Stimulated activated CD8-positive, alpha-beta memory T cell treated with anti-CD3 and anti-CD28 coated beads, Interleukin-12 subunit alpha, Interleukin-12 subunit beta, amount 100 ng/mL, for 24 hours (primary cell): ENCODE measurements around the gene ZNF195.
"Not testable (repeated sequence)": the region's sequence is repeated elsewhere in the genome, so short reads cannot be mapped to it uniquely, and the experiment has no call there.

Experiments used
- DNase-seq: peaks from one replicate; pipeline ENCODE4 v3.0.0-alpha.2; 2020; ENCODE audit errors: extremely low read depth

Gene ZNF195

DNA sequence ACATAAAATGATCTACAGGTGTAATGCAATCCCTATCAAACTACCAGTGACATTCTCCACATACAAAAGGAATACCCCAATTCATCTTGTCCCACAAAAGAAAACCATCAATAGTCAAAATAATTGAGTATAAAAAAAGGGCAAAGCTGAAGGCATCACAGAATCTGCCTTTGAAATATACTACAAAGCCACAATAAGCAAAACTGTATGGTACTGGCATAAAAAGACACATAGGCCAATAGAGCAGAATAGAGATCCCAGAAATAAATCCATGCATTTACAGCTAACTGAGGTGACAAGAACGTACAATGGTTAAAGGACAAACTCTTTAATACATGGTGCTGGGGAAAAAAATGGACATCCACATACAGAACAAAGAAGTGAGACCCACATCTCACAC, 31.8 kb downstream of the ZNF195 start:
- DNase-seq: no peak

DNA sequence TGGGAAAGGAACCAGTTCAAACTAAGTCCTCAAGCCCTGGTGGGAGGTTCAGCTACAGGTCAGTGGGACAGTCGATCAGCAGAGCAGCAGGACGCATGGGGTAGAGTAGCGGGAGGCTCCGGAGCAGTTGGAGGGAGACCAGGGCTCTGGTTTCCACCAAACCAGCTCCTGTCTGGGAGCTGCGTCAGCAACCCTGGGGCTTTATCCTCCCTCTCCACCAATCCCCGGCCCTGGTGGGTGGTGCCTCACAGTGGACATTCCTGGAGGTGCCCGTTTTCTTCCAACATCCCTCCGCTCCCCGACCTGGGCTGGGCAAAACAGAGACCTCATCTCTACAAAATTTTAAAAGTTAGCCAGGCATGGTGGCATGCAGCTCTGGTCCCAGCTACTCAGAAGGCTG, 32.4 kb downstream of the ZNF195 start:
- DNase-seq: no peak

DNA sequence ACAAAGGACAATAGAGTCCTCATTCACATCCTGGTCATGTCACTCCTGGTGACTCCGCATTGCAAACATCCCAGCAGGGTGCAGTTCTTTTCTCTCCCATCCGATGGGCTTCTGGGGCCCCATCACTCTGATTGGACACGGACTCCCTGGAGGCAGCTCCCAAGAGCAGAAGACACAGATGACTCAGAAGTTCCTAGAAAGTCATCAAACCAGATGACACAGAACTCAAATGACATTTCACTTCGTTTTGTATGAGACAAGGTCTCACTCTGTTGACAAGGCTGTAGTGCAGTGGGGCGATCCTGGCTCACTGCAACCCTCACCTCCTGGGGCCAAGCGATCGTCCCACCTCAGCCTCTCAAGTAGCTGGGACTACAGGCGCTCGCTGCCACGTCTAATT, 33.2 kb downstream of the ZNF195 start:
- no peak for DNase-seq

DNA sequence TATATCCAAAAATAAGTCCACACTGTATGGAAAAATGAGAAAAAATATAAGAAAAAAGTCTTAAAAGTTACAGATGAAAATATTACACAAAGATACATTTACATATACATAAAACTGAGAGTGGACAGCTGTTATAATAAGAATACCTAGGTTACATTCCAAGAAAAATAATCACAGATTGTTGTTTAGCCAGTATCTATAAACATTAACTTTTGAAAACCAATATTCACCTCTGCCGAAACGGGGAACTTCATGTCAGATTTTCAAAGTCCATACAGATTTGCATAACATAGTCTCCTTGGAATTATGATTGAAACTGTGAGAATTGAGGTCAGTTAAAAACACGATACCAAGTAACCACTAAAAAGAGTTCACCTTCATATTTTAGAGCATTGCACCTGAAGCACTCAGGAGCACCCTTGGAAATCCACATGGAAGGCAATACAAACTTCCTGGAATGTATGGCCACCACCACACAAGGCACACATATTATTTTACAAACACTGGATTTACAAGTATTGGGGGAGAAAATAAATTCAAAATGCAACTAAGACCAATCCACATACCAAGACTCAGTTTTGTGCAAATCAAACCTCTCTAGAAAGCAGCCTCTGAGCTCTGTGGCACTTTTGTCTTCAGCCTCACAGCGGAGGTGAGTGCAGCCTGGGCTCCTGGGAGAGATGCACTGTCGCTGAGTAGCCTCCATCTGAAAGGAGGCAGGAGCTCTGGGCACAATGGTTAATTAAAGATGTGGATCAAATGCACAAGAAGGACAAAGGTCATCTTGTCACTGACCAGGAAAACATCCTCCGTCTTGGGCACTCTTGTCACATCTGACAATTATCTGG, 34.4 kb downstream of the ZNF195 start:
- DNase-seq: no peak

DNA sequence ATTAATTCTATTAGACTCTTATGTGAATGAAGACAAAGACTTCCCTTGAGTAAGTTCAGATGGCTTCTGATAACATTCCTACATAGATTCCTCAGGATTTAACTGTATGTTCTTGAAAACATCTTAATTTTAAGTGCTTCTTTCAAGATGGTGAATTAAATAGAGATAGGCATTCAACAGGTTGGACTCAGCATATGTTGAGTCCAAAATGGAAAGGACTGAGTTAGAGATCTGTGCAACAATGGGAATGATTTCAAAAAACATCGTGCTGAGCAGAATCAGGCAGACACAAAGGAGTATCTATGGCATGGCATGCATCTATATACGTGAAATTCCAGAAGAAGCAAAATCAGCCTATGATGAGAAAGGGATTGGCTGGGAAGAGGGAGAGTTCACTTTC, 36.2 kb downstream of the ZNF195 start:
- no peak for DNase-seq

DNA sequence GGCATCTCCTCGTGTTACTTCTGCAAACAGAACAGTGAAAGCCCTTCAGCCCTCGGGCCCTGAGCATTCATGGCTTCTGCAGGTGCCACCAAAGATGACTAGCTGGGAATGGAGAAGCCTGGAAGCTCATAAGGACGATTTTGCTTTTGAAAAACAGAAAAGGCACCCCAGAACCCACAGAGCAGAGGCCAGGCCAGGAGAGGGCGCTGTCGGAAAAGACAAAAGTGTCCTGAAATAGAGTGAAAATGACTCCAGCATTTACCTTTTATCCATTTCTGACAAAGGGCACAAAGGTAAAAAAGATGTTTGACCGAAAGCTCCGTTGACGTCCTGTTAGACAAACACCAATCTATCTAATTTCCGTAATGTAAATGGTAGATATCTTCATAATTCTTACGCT, 37.6 kb downstream of the ZNF195 start:
- peak; percentile 28 for DNase-seq

DNA sequence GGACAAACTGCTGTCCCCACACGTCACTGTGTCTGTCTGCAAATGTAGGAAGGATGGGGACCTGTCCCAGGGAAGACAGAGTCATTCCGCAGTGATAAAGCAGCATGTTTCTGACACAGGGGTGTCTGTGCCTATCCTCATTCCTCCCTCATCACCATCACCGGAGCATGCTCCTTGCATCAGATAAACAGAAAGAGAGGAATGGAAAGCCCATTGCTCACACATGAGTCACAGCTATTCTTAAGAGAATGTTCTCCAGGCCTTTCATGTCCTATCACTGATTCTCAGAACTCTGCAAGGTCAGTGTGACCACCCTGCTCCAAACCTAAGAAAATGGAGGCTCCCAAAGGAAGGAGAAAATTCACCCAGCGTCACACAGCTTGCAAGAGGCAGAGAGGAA, 38.9 kb downstream of the ZNF195 start:
- no peak for DNase-seq

DNA sequence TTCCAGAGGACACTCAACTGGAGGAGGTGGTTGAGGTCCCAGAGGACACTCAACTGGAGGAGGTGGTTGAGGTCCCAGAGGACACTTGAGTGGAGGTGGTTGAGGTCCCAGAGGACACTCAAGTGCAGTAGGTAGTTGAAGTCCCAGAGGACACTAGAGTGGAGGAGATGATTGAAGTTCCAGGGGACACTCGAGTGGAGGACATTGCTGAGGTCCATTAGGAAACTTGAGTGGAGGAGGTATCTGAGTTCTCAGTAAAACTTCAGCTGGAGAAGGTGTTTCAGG, 39.7 kb downstream of the ZNF195 start:
- no peak for DNase-seq

DNA sequence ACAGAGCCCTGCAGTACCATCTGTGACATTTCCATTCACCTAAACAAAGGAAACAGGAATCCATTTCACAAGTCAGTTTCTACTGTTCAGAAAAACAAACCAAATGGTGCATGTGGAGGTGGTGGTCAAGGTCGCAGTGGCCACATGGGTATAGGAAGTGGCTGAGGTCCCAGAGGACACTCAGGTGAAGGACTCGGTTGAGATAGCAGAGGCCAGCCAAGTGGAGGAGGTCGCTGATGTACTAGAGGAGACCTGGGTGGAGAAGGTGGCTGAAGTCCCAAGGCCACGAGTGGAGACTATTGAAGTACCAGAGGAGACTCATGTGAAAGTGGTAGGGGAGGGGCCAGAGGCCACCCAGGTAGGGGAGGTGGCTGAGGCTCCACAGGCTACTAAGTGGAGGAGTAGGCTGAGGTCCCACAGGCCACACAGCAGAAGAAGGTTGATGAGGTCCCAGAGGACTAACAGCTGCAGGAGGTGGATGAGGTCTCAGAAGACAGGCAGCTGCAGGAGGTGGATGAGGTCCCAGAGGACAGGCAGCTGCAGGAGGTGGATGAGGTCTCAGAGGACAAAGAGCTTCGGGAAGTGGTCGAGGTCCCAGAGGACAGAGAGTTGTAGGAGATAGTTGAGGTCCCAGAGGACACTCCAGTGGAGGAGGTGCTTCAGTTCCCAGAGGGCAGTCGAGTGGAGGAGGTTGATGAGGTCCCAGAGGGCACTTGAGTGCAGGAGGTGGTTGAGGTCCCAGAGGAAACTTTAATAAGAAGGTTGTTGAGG, 40.2 kb downstream of the ZNF195 start:
- no peak for DNase-seq

DNA sequence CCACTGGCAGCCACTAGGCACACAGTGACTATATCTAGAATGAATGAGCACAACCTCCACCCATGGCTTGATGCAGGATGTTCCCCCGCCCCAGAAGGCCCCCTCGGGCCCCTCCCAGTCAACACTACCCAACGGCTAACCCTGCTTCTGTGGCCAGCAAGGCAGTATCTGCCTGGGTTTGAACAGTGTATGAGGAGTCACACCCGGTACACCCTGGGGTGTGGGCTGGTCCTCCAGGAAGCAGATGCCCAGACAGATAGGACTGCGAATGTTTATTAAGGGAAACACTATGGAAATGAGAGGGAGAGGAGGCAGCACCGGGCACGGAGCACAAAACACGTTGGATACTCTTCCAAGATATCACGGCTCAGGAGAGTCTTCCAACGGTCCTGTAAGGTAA, 42.5 kb downstream of the ZNF195 start:
- DNase-seq: not testable (repeated sequence)

DNA sequence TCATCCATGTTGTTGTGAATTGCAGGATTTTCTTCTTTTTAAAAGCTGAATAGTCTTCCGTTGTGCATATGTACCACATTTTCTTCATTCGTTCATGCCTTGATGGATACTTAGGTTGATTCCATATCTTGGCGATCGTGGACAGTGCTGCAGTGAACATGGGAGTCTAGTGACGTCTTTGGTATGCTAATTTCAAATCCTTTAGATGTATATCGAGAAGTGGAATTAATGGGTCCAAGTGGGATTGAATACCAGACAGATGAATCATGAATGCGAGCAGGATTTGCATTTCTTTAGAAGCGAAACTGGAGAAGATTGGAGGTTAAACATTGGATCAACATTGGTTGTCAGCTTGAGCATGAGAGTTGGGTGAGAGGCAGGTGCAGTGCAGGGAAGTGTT, 45.8 kb downstream of the ZNF195 start:
- DNase-seq: not testable (repeated sequence)

DNA sequence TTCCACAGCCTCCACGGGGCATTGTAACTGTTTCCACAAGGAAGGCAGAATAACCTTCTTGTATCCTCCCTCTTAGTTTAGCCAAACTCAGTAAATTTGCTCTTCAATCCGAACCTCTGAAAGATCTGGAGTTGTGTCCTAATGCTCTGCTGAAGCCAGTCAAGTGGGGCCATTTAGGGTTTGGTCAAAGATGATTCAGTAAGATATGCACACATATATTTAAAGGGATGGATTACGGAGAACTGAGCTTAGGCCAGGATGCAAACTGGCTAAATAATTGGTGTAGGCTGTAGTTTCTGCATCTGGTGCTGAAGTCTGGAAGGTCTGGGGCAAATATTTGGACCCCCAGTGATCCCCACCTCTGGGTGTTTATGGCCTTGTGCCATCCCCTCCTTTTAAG, 47.9 kb downstream of the ZNF195 start:
- DNase-seq: not testable (repeated sequence)

DNA sequence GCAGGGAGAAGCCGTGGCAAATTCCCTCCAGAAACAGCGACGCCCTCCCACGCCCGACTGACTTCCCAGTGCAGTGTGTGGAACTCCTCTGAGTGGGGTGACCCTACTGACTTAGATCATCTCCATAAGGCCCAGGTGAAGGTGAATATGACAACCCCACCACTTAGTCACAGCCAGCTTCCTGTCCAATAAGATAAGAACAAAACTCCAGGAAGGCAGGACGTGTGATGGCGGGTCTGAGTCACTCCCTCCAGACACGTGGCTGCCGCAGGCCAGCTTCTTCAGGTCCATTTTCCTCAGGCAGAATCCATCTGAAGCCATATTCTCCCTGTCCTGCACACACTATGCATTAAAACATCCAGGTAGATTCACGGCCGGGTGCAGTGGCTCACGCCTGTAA, 48.9 kb downstream of the ZNF195 start:
- DNase-seq: not testable (repeated sequence)

DNA sequence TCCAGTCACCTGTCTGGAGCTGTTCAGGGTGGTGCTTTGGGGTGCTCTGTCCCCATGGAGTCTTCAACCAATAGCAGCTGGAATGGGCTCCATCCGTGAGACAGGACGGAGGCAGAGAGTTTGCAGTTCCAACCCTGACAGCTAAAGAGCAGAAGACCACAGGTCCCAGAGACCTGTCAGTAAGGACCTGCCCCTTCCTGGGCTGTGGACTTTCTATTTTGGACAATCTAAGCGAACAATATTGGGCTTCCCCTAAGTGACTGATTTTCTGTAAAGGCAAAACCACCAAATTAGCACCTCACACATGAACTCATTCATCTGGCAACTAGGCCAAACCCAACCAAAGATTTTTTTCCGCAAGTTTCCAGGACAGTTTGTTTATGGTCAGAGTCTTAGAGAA, 50.4 kb downstream of the ZNF195 start:
- DNase-seq: not testable (repeated sequence)

DNA sequence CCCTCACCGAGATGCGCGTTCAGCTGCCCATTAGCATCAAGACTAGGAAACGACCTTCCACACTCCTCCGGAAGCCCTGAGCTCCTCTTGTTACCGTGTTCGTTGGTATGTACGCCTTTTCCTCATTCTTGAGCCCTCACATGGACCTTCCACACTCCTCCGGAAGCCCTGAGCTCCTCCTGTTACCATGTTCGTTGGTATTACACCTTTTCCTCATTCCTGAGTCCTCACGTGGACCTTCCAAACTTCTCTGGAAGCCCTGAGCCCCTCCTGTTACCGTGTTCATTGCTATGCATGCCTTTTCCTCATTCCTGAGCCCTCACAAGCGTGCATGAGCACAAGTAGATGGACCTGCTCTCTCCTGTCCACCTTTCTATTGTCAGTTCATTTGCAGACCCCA, 52.5 kb downstream of the ZNF195 start:
- not testable (repeated sequence) for DNase-seq

DNA sequence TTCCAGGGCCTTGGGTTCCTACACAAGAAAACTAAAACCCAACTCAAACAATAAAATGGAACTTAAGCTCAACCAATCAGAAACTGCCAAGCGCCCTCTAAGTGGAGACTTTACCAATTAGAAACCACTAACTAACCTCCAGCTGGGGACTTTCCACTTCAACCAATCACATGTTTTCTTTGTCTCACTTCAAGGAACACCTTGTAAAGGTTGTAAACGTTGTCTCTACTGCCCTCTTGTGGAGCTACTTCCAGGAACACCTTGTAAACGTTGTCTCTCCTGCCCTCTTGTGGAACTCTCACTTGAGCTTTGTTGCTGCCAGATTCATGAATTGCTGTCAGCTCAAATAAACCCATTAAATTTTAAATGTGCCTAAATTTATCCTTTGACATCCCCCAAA, 54.2 kb downstream of the ZNF195 start:
- not testable (repeated sequence) for DNase-seq
